Measurements from ENCODE around the gene PSMA1. TPM values are rescaled to one million over a fixed set of nuclear protein-coding genes. Genes with fewer than 3 reads are reported as not detected.
A peak's percentile ranks its signal among the peaks of the same experiment; 100 is the strongest.

PSMA1 gene
- total and polyA plus RNA-seq, 2 of the 8 experiments (the other 6 are each of a cell fraction or from before 2014, with no cell fraction given), result 148 to 159 TPM

DNA sequence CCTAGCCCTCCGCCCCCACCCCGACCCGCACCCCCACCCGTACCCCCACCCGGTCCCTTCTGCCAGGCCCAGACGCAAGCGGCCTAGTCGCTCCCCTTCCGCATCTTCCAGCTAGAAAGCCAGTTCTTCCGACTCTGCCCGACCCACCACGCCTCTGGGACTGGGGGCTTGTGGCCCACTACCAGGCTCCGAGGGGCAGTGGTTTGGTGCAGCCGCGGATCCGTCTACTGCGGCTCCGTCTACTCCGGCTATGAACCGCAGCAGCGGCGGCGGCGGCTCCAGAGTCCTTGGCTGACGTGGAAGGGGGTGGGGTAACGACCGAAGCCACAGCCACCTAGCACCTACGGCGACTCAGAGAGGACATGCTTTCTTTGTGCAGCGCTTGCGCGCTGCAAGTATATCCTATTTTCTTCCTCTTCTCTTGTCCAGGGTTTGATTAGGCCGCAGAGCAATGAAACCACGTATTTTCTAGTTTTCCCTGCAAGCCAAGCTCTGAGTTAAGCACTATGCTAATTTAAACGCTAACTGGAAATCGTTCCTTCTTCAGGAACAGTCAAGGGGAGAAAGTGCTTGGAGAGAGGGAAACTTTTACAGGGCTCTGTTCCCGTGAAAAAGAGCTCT, 20.5 kb downstream of the PSMA1 start, which contains the start of gene COPB1:
TSS of gene COPB1 (minus strand) at position 252 of the 621 bp plus-strand sequence. CDS start 883 bp downstream, outside the sequence.
- no peak within 1 kb of the TSS for H3K4ac ChIP-seq (replicated peaks; ENCODE audit: insufficient read length, low read depth, low read length)
- WGBS, 2 experiments (ENCODE audit: extremely low coverage in 1 of 2, insufficient coverage in 1 of 2, insufficient read length in 1 of 2, insufficient replicate concordance in 2 of 2, low coverage in 1 of 2, low lambda C conversion rate in 2 of 2, missing lambda C conversion rate in 1 of 2), result 3% methylated on average over 29 of the region's 37 CpGs; no CpG with 5 or more reads in 1 of the 2 experiments
- peak within 1 kb of the TSS; percentile 60 to 69 for H3K4me2 ChIP-seq (ENCODE audit: insufficient read depth in 1 of 2, low read depth in 2 of 2, low read length in 2 of 2)
- H3K79me1 ChIP-seq (ENCODE audit: low read depth, low read length), result no peaks in the 10 kb centered on the region
- H2BK5ac ChIP-seq (ENCODE audit: low read depth, low read length), result peak within 1 kb of the TSS; percentile 50; the same call in 1 of the 2 replicates
- H3K23ac ChIP-seq (ENCODE audit: insufficient read length), result no peak within 1 kb of the TSS
- H3K56ac ChIP-seq (replicated peaks; ENCODE audit: insufficient read length, low read depth, low read length), result peak within 1 kb of the TSS; percentile 86
- peak within 1 kb of the TSS; percentile 81 for H4K5ac ChIP-seq (ENCODE audit: insufficient read length, low read depth, low read length)
- peak within 1 kb of the TSS; percentile 67 for H3K27ac ChIP-seq (ENCODE audit: low read depth, low read length)
- ChIA-PET POLR2A (ENCODE audit: partially characterized antibody) (interaction anchor here (0.6 to 1.7 kb wide), 13 partner anchors 9 to 392 kb away, joined by 3 to 10 read pairs (median 4); partner anchors contain the start of genes CYP2R1, PDE3B and PSMA1), CTCF (ENCODE audit: partially characterized antibody) (interaction anchor here (0.9 to 1.0 kb wide), 2 partner anchors 45 to 126 kb away, joined by 3 read pairs; no protein-coding TSS in a partner anchor)
- peak within 1 kb of the TSS; percentile 85; the same call in 1 of the 2 replicates for H2AFZ ChIP-seq (ENCODE audit: low read length)
- DNase-seq (ENCODE audit: low read depth in 1 of 2, low spot score in 2 of 2) (peak; percentile 65 to 92), FAIRE-seq (peak; percentile 39)
- no peaks in the 10 kb centered on the region for H3K9me3 ChIP-seq (ENCODE audit: insufficient read depth in 2 of 2, low read depth in 1 of 2, low read length in 1 of 2)
- no peaks in the 10 kb centered on the region; a peak in 1 of 7 replicates for H3K4me1 ChIP-seq (replicated peaks in 1 of 4; ENCODE audit: control insufficient read depth in 3 of 4, insufficient read depth in 4 of 4, low read length in 3 of 4)
- H3K36me3 ChIP-seq (ENCODE audit: control insufficient read depth in 2 of 4, insufficient read depth in 4 of 4, low read length in 3 of 4), result peaks cover 0 to 33% (median 5%) of the 10 kb centered on the region in 4 experiments; a peak in 4 of 8 replicates
- H3K23me2 ChIP-seq (ENCODE audit: low read depth, low read length), result peaks cover 3% of the 10 kb centered on the region; the same call in 1 of the 2 replicates
- H3K14ac ChIP-seq (ENCODE audit: insufficient read length), result no peak within 1 kb of the TSS
- H3K79me2 ChIP-seq (ENCODE audit: control insufficient read depth in 1 of 2, insufficient read depth in 2 of 2, low read length in 2 of 2), result peaks cover 0 to 17% of the 10 kb centered on the region in 2 experiments; a peak in 3 of 4 replicates
- no peak within 1 kb of the TSS for H2BK20ac ChIP-seq (ENCODE audit: low read length)
- peak within 1 kb of the TSS; percentile 70 to 87 (median 77) for H3K4me3 ChIP-seq (ENCODE audit: extremely low read depth in 1 of 4, insufficient read depth in 2 of 4, low read depth in 3 of 4, low read length in 4 of 4)
- peaks cover 0 to 3% of the 10 kb centered on the region in 2 experiments for H4K20me1 ChIP-seq (replicated peaks in 1 of 2; ENCODE audit: control insufficient read depth in 1 of 2, insufficient read depth in 2 of 2, low read length in 2 of 2)
- H2AK5ac ChIP-seq (ENCODE audit: low read depth, low read length), result no peak within 1 kb of the TSS
- peak within 1 kb of the TSS; percentile 86 for H4K8ac ChIP-seq (ENCODE audit: extremely low read depth, insufficient read depth, low read length)
- H3K27me3 ChIP-seq (replicated peaks in 1 of 4; ENCODE audit: control insufficient read depth in 3 of 4, extremely low read depth in 1 of 4, insufficient read depth in 3 of 4, low read length in 3 of 4), result no peaks in the 10 kb centered on the region
- H3K9ac ChIP-seq (replicated peaks in 1 of 4; ENCODE audit: extremely low read depth in 1 of 4, low read depth in 3 of 4, low read length in 3 of 4), result peak within 1 kb of the TSS; percentile 69 to 93 (median 82)
- no peak within 1 kb of the TSS for H4K91ac ChIP-seq (replicated peaks; ENCODE audit: insufficient read length, low read length)
- H3K18ac ChIP-seq (ENCODE audit: extremely low read depth, low read length), result peak within 1 kb of the TSS; percentile 73
- H2BK15ac ChIP-seq (ENCODE audit: low read length), result no peak within 1 kb of the TSS
- no peak within 1 kb of the TSS; the same call in 1 of the 2 replicates for H2BK12ac ChIP-seq (ENCODE audit: low read depth, low read length)
- H2BK120ac ChIP-seq (replicated peaks; ENCODE audit: low read depth, low read length), result no peak within 1 kb of the TSS
- TF ChIP-seq, protein P1, sequence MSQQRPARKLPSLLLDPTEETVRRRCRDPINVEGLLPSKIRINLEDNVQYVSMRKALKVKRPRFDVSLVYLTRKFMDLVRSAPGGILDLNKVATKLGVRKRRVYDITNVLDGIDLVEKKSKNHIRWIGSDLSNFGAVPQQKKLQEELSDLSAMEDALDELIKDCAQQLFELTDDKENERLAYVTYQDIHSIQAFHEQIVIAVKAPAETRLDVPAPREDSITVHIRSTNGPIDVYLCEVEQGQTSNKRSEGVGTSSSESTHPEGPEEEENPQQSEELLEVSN (IDR thresholded peaks at IDR 0.05), result no peak
- TF ChIP-seq, protein P2, sequence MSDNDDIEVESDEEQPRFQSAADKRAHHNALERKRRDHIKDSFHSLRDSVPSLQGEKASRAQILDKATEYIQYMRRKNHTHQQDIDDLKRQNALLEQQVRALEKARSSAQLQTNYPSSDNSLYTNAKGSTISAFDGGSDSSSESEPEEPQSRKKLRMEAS (IDR thresholded peaks at IDR 0.05), result no peak
- TF ChIP-seq POLR2A (IDR thresholded peaks at IDR 0.05; ENCODE audit: control extremely low read depth in 1 of 2, low read depth in 2 of 2, low read length in 2 of 2) (peak; percentile 90 to 97), SP4 (IDR thresholded peaks at IDR 0.05; ENCODE audit: low read length) (no peak)

Measured in H1 (cell line).